Astrocyte (in vitro differentiated cells and primary cell): ENCODE data around the gene RSF1. TPM values are rescaled to one million over a fixed set of nuclear protein-coding genes. Genes with fewer than 3 reads are reported as not detected.

Source experiments
- DNase-seq: peaks from one replicate; pipeline ENCODE4 v3.0.0-alpha.2; 2010; ENCODE audit warnings: low read depth
- FAIRE-seq: peaks from 2 replicates; lab custom pipeline; 2011; peaks lifted over from hg19 to GRCh38; lab: Jason Lieb, UNC
- H2AFZ ChIP-seq: 2 replicates; pipeline ENCODE4 v1.6.0; 2012; ENCODE audit warnings: low read depth, low read length, inconsistent platforms
- H3K27ac ChIP-seq: 2 replicates; pipeline ENCODE4 v1.5.1; 2011; ENCODE audit warnings: low read depth, low read length, inconsistent platforms
- H3K27me3 ChIP-seq: 2 replicates; pipeline ENCODE4 v1.6.0; 2011; ENCODE audit warnings: low read length, inconsistent platforms; ENCODE audit not compliant: insufficient read depth
- H3K36me3 ChIP-seq: 2 replicates; pipeline ENCODE4 v1.5.1; 2011; ENCODE audit warnings: low read length, inconsistent platforms; ENCODE audit not compliant: insufficient read depth
- H3K4me1 ChIP-seq: 2 replicates; pipeline ENCODE4 v1.5.1; 2011; ENCODE audit warnings: low read length, inconsistent platforms; ENCODE audit not compliant: insufficient read depth
- H3K4me2 ChIP-seq: 2 replicates; pipeline ENCODE4 v1.6.0; 2012; ENCODE audit warnings: low read length, inconsistent platforms
- H3K4me3 ChIP-seq: 2 replicates; pipeline ENCODE4 v1.5.1; 2011; ENCODE audit warnings: low read depth, mild to moderate bottlenecking, low read length, inconsistent platforms; ENCODE audit not compliant: insufficient read depth
- H3K79me2 ChIP-seq: 2 replicates; pipeline ENCODE4 v1.6.0; 2012; ENCODE audit warnings: mild to moderate bottlenecking, low read length, inconsistent platforms; ENCODE audit not compliant: insufficient read depth
- H3K9ac ChIP-seq: 2 replicates; pipeline ENCODE4 v1.6.0; 2012; ENCODE audit warnings: mild to moderate bottlenecking, low read length, inconsistent platforms
- H3K9me3 ChIP-seq: 2 replicates; pipeline ENCODE4 v1.5.1; 2012; ENCODE audit warnings: low read depth, mild to moderate bottlenecking, low read length, inconsistent platforms; ENCODE audit not compliant: insufficient read depth
- H4K20me1 ChIP-seq: 2 replicates; pipeline ENCODE4 v1.6.0; 2012; ENCODE audit warnings: low read length, inconsistent platforms; ENCODE audit not compliant: insufficient read depth
- H3K27ac Mint-ChIP-seq: one replicate; pipeline ENCODE4 v1.8.0; 2021; ENCODE audit warnings: mild to moderate bottlenecking, mixed read lengths; ENCODE audit not compliant: unreplicated experiment
- H3K27me3 Mint-ChIP-seq: one replicate; pipeline ENCODE4 v1.8.0; 2021; ENCODE audit warnings: low read depth, mixed read lengths; ENCODE audit not compliant: unreplicated experiment
- H3K36me3 Mint-ChIP-seq: one replicate; pipeline ENCODE4 v1.8.0; 2021; ENCODE audit warnings: low read depth, mixed read lengths; ENCODE audit not compliant: unreplicated experiment
- H3K4me1 Mint-ChIP-seq: one replicate; pipeline ENCODE4 v1.8.0; 2021; ENCODE audit warnings: low read depth, mixed read lengths; ENCODE audit not compliant: unreplicated experiment
- H3K4me3 Mint-ChIP-seq: one replicate; pipeline ENCODE4 v1.8.0; 2021; ENCODE audit warnings: mild to moderate bottlenecking, moderate library complexity, mixed read lengths; ENCODE audit not compliant: unreplicated experiment
- H3K9me3 Mint-ChIP-seq: one replicate; pipeline ENCODE4 v1.8.0; 2021; ENCODE audit warnings: mild to moderate bottlenecking, mixed read lengths; ENCODE audit not compliant: unreplicated experiment
- EZH2 ChIP-seq: IDR thresholded peaks from 2 replicates; pipeline ENCODE4 v1.6.1; 2012; ENCODE audit warnings: mild to moderate bottlenecking, low read length, inconsistent platforms; ENCODE audit not compliant: insufficient read depth
- total RNA-seq: library from RNA; stranded (reverse); gene quantifications from 2 replicates; pipeline ENCODE4 v1.2.1, GENCODE V29; 2021
- TF ChIP-seq, protein P1 (sequence below): IDR thresholded peaks from 2 replicates; pipeline ENCODE4 v1.5.1; 2011; ENCODE audit warnings: low read depth, mild to moderate bottlenecking, inconsistent platforms, low read length, moderate library complexity; ENCODE audit not compliant: insufficient read depth

RSF1 gene
- total RNA-seq, 1 donor from 2014 or later = 84.0 TPM

DNA sequence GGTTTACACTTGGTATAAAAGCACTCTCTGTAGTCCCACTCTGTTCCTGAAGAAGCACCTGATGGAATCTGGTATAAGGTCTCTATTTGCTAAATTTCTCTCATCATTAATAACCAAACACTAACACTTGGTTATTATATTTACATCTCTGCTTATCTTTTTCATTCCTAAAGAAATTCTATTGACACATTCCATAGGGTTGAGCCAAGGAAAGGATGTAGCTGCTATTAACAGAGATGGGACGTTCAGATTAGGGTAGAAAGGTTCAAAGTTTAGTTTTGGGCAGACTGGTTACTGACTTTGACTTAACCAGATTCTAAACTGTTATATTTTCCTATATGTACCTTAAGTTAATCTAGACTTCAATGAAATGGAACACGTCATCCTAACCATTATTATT is 91.5 kb downstream of the RSF1 start:
- peaks cover 8% of the 10 kb centered on the region for H3K36me3 ChIP-seq
- Mint-ChIP-seq H3K4me1 (peaks cover 3% of the 10 kb centered on the region), H3K4me3 (no peak overlapping the region), H3K27ac (no peak overlapping the region), H3K9me3 (peaks cover 15% of the 10 kb centered on the region), H3K36me3 (peaks cover 32% of the 10 kb centered on the region), H3K27me3 (no peaks in the 10 kb centered on the region)
- H3K79me2 ChIP-seq = no peaks in the 10 kb centered on the region
- H3K4me1 ChIP-seq = no peaks in the 10 kb centered on the region
- no peak overlapping the region for H3K27ac ChIP-seq
- no peak for TF ChIP-seq EZH2
- TF ChIP-seq, protein P1, sequence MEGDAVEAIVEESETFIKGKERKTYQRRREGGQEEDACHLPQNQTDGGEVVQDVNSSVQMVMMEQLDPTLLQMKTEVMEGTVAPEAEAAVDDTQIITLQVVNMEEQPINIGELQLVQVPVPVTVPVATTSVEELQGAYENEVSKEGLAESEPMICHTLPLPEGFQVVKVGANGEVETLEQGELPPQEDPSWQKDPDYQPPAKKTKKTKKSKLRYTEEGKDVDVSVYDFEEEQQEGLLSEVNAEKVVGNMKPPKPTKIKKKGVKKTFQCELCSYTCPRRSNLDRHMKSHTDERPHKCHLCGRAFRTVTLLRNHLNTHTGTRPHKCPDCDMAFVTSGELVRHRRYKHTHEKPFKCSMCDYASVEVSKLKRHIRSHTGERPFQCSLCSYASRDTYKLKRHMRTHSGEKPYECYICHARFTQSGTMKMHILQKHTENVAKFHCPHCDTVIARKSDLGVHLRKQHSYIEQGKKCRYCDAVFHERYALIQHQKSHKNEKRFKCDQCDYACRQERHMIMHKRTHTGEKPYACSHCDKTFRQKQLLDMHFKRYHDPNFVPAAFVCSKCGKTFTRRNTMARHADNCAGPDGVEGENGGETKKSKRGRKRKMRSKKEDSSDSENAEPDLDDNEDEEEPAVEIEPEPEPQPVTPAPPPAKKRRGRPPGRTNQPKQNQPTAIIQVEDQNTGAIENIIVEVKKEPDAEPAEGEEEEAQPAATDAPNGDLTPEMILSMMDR = no peak
- no peaks in the 10 kb centered on the region for H3K27me3 ChIP-seq
- FAIRE-seq (no peak), DNase-seq (no peak)
- H3K9me3 ChIP-seq = peaks cover 5% of the 10 kb centered on the region
- H2AFZ ChIP-seq = no peak overlapping the region
- no peak overlapping the region for H3K9ac ChIP-seq
- H4K20me1 ChIP-seq = peaks cover 18% of the 10 kb centered on the region
- no peak overlapping the region for H3K4me3 ChIP-seq
- H3K4me2 ChIP-seq = no peak overlapping the region

DNA sequence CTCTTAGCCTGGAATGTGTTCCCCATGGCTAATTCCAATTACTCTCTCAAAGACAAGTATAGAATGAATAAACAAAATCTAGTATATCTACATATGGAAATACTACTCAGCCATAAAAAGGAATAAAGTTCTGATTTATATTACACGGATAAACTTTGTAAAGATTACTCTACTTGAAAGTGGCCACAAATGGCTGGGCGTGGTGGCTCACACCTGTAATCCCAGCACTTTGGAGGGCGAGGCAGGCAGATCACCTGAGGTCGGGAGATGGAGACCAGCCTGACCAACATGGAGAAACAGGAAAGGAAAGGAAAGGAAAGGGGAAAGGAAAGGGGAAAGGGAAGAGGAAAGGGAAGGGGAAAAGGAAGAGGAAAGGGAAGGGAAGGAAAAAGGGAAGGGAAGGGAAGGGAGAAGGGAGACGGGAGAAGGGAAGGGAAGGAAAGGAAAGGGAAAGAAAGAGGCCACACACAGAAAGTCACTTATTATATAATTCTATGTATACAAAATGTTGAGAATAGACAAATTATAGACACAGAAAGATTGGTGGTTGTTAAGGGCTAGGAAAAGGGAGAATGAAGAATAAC is 92.2 kb downstream of the RSF1 start:
- Histone ChIP-seq H3K79me2 (no peaks in the 10 kb centered on the region), H4K20me1 (peaks cover 15% of the 10 kb centered on the region), H3K9ac (no peak overlapping the region), H3K27me3 (no peaks in the 10 kb centered on the region), H3K4me3 (no peak overlapping the region), H2AFZ (no peak overlapping the region), H3K27ac (no peak overlapping the region), H3K9me3 (peaks cover 5% of the 10 kb centered on the region), H3K4me1 (no peaks in the 10 kb centered on the region), H3K4me2 (no peak overlapping the region), H3K36me3 (peaks cover 9% of the 10 kb centered on the region)
- no peak overlapping the region for H3K27ac Mint-ChIP-seq
- FAIRE-seq (no peak), DNase-seq (no peak)
- no peaks in the 10 kb centered on the region for H3K27me3 Mint-ChIP-seq
- H3K9me3 Mint-ChIP-seq = peaks cover 15% of the 10 kb centered on the region
- H3K36me3 Mint-ChIP-seq = peaks cover 32% of the 10 kb centered on the region
- TF ChIP-seq, protein P1 = no peak
- no peak for TF ChIP-seq EZH2
- H3K4me3 Mint-ChIP-seq = no peak overlapping the region
- H3K4me1 Mint-ChIP-seq = peaks cover 3% of the 10 kb centered on the region

DNA sequence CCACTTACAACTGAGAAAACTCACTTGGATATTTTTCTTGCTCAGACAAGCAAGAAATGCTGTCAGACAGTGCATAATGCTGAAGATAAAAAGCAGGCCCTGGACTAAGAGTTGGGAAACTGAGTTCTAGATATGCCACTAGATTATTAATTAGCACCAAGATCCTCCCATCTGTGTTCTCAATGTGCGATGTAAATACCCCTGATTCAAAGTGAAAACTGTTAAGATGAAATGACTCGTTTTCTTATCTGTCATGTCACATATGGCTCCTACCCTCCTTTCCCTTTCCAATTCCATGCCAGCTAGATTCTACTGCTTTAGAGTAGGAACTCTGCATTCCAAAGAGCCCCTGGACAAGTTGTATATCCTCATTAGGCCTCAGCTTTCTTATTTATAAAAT is 94.0 kb downstream of the RSF1 start:
- Mint-ChIP-seq H3K36me3 (peaks cover 27% of the 10 kb centered on the region), H3K27me3 (no peaks in the 10 kb centered on the region), H3K4me1 (peaks cover 3% of the 10 kb centered on the region), H3K4me3 (no peak overlapping the region), H3K27ac (no peak overlapping the region), H3K9me3 (peaks cover 10% of the 10 kb centered on the region)
- Histone ChIP-seq H3K36me3 (peaks cover 12% of the 10 kb centered on the region), H2AFZ (no peak overlapping the region), H3K27ac (no peak overlapping the region), H3K27me3 (no peaks in the 10 kb centered on the region), H3K4me3 (no peak overlapping the region), H3K9ac (no peak overlapping the region), H3K79me2 (no peaks in the 10 kb centered on the region), H3K9me3 (peaks cover 5% of the 10 kb centered on the region), H3K4me1 (no peaks in the 10 kb centered on the region), H3K4me2 (no peak overlapping the region), H4K20me1 (peaks cover 15% of the 10 kb centered on the region)
- no peak for DNase-seq
- TF ChIP-seq, protein P1 = no peak
- no peak for TF ChIP-seq EZH2
- no peak for FAIRE-seq
